ENCODE results near the gene SPEG.

GRCh38 chr2:219480004-219480403 is 45.4 kb downstream of the SPEG start:
- TF ChIP-seq ATF3 (CRISPR knock-in tag; IDR thresholded peaks at IDR 0.05) = no peak
- no peak for TF ChIP-seq ZNF773 (CRISPR knock-in tag; IDR thresholded peaks at IDR 0.05; ENCODE audit: borderline replicate concordance)
- no peak for TF ChIP-seq BRD4 (CRISPR knock-in tag; IDR thresholded peaks at IDR 0.05)
- no peak for TF ChIP-seq PHF8 (CRISPR knock-in tag; IDR thresholded peaks at IDR 0.05)
- TF ChIP-seq ZNF274 (CRISPR knock-in tag; IDR thresholded peaks at IDR 0.05) = no peak
- no peak for TF ChIP-seq MTF1 (CRISPR knock-in tag; IDR thresholded peaks at IDR 0.05)
- no peak for TF ChIP-seq MEIS2 (CRISPR knock-in tag; IDR thresholded peaks at IDR 0.05)
- no peak for TF ChIP-seq MTF2 (CRISPR knock-in tag; IDR thresholded peaks at IDR 0.05; ENCODE audit: borderline replicate concordance)
- TF ChIP-seq EP300 (IDR thresholded peaks at IDR 0.05; ENCODE audit: low read depth in 2 of 2, low read length in 2 of 2) = no peak
- no peak for TF ChIP-seq EP300 (CRISPR knock-in tag; IDR thresholded peaks at IDR 0.05; ENCODE audit: borderline replicate concordance)
- no peak for TF ChIP-seq GZF1 (CRISPR knock-in tag; IDR thresholded peaks at IDR 0.05)
- TF ChIP-seq NFE2L2 (IDR thresholded peaks at IDR 0.05; ENCODE audit: low read length) = no peak
- TF ChIP-seq ARID5B (CRISPR knock-in tag; IDR thresholded peaks at IDR 0.05) = no peak
- TF ChIP-seq SIN3A (IDR thresholded peaks at IDR 0.05; ENCODE audit: borderline replicate concordance, low read depth, low read length) = no peak
